Subcutaneous adipose tissue (tissue), 4 donors: ENCODE data around the gene CCM2L. TPM values are rescaled to one million over a fixed set of nuclear protein-coding genes. Genes with fewer than 3 reads are reported as not detected.

Experiments
- CTCF ChIP-seq: fragments of 450-650 bp; IDR thresholded peaks from one replicate; pipeline ENCODE4 v1.5.1; 2016; ENCODE audit warnings: low read depth, mild to moderate bottlenecking, control low read depth, antibody characterized with exemption, moderate library complexity
- total RNA-seq, 4 donors: library from RNA; depleted of rRNA; stranded (reverse); fragments of >200 nt; gene quantifications; one replicate each; pipeline ENCODE4 v1.1.0, GENCODE V29; 2016

The CCM2L gene
- total RNA-seq, 4 donors from 2014 or later, result 1.5 to 25.1 (median 4.4) TPM

- no peak for TF ChIP-seq CTCF
Measured at GRCh38 chr20:32009564-32009963, 674 bp upstream of the CCM2L start.

DNA sequence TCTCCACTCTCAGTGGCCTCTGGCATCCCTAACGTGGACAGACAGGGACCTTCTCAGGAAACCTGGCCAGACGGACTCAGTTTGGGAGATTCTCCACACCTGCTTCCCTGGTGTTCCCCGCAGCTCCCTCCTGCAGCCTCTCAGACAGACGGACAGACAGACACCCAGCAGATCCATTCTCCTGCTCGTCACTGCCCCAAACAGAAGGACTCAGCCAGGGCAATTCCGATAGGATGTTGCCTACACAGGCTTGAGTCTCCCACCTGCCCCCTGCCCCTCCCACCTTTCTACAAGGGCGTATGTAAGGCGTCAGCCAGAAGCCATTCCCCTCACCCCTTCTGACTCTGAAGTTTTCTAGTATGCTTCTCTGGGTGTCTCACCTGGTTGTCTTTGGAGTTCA, 428 bp downstream of the CCM2L start:
- TF ChIP-seq CTCF, result no peak

DNA sequence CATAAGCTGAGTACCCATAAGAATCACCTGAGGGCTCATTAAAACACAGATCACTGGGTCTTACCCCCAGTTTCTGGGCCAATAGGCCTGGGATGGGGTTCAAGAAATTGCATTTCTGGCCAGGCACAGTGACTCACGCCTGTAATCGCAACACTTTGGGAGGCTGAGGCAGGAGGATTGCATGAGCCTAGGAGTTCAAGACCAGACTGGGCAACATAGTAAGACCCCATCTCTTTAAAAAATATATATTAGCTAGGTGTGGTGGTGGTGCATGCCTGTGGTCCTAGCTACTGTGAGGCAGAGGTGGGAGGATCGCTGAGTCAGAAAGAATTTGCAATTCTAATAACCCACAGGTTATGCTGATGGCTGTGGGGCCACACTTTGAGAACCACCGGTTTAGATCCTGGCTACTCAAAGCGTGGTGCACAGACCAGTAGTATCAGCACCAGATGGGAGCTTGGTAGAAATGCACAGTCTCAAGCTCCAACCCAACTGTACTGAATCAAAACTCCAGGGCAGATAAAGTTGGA, 2.0 kb downstream of the CCM2L start:
- TF ChIP-seq CTCF, result no peak

DNA sequence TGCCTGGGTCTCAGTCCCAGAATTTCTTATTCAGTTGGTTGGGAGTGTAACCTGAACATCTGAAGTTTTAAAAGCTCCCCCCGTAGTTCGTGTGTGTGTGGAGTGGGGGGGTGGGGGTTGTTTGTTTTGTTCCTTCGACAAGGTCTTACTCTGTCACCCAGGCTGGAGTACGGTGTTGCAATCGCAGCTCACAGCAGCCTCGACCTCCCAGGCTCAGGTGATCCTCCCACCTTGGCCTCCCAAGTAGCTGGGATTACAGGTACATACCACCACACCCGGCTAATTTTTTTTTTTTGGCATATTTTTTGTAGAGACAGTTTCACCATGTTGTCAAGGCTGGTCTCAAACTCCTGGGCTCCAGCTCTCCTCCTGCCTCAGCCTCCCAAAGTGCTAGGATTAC, 3.1 kb downstream of the CCM2L start:
- no peak for TF ChIP-seq CTCF

DNA sequence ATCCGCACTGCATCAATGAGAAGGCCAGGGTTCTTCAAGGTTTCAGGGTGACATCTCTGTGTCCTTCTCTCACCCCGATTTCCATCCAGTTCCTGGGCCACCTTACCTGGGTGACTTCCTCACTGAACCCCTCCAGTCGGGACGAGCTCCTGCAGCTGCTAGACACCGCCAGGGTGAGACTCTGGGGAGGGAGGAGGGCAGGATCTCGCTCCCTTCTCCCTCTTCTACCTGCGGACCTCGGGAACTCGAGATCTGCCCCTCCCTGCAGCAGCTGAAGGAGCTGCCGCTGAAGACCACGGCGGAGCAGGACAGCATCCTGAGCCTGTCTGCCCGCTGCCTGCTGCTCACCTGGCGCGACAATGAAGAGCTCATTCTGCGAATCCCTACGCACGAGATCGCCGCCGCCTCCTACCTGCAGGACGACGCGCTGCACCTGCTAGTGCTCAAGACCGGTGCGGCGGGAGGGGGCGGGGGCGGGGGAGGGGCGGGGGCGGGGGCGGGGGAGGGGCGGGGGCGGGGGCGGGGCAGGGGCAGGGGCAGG, 7.5 kb downstream of the CCM2L start:
- no peak for TF ChIP-seq CTCF

DNA sequence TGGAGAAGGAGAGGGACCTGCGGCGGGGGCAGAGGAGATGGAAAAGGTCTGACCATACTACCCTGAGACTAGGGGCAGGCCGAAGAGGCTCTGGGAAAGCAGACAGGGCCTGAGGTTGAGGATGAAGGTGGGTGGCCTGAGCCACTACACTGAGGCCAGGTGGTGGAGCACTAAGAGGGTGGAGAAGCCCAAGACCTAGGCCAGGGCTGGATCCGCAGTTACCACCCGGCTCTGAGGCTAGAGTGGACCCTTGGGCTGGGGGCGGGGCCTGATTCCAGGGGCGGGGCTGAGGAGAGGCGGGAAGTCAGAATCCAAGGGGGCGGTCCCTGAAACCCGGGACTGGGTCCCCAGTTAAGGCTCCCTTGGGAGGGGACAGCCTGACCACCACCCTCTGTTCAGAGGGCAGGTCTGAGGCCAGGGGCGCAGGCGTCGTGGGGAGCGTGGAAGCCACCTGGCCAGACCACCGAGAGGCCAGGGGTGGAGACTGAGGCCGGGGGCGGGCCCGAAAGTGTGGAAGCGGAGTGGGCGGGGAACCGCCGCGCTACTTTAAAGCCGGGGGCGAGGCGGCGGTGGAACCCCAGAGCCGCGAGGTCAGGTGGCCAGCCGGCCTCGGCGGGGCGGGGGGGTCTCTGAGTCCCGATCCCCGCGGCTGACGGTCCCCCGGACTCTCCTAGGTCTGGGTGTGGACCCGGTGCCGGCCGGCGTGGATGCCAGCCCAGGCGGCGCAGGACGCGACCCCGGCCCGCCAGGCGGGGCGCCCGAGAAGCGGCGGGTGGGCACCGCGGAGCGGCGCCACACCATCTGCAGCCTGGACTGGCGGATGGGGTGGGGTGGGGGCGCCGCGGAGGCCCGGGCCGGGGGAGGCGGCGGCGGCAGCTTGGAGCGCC, 8.3 kb downstream of the CCM2L start:
- no peak for TF ChIP-seq CTCF

DNA sequence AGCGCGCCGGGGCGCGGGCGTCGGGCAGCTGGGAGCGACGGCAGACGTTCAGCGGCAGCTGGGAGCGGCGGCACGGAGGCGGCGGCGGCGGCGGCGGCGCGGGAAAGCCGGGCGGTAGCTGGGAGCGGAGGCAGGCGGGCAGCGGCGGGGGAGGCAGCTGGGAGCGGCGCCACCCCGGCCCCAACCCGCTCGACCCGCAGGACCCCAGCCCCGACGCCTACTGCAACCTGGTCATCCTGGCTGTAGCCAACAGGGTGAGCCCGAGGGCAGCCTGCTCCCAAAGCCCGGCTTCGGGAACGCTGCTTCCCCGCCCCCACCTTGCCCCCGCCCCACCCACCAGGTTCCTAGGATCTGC, 8.9 kb downstream of the CCM2L start:
- TF ChIP-seq CTCF, result no peak
